HCT116 (cell line): Measurements from ENCODE around the gene CDH2.

Experiments used
- CEBPB ChIP-seq: IDR thresholded peaks from 2 replicates; pipeline ENCODE4 v1.6.1; 2012; ENCODE audit warnings: low read depth
- CTCF ChIP-seq, 3 experiments: fragments of 200-600 bp in 1 of 3; sonication (generic) in 1 of 3; IDR thresholded peaks in 2 of 3; conservative IDR thresholded peaks in 1 of 3; 2 replicates each; pipeline ENCODE4 v1.5.1; 2012 to 2017; ENCODE audit warnings: low read depth in 2 of 3, low read length in 2 of 3, antibody characterized with exemption in 1 of 3, borderline replicate concordance in 1 of 3, control low read depth in 1 of 3, mild to moderate bottlenecking in 1 of 3, mixed read lengths in 1 of 3, mixed run types in 1 of 3, moderate library complexity in 1 of 3; ENCODE audit not compliant: insufficient read depth in 1 of 3
- EZH2 ChIP-seq: fragments of 200-600 bp; sonication (generic); IDR thresholded peaks from 2 replicates; pipeline ENCODE4 v1.6.1; 2017; ENCODE audit warnings: antibody characterized with exemption, mixed run types
- EZH2phosphoT487 ChIP-seq: fragments of 200-600 bp; IDR thresholded peaks from 2 replicates; pipeline ENCODE4 v1.6.1; 2018; ENCODE audit warnings: antibody characterized with exemption, borderline replicate concordance
- POLR2A ChIP-seq: IDR thresholded peaks from 2 replicates; pipeline ENCODE4 v1.7.0; 2011; ENCODE audit warnings: borderline replicate concordance; ENCODE audit not compliant: insufficient read depth, insufficient read length; ENCODE audit errors: extremely low read depth
- POLR2AphosphoS5 ChIP-seq: IDR thresholded peaks from 2 replicates; pipeline ENCODE4 v1.6.1; 2011; ENCODE audit warnings: mild to moderate bottlenecking, low read depth, low read length, moderate library complexity
- RAD21 ChIP-seq: IDR thresholded peaks from 2 replicates; pipeline ENCODE4 v1.6.1; 2012; ENCODE audit warnings: low read depth, mild to moderate bottlenecking
- SIN3A ChIP-seq: IDR thresholded peaks from 2 replicates; pipeline ENCODE4 v1.6.1; 2012; ENCODE audit warnings: low read depth
- YY1 ChIP-seq: IDR thresholded peaks from 2 replicates; pipeline ENCODE4 v1.6.1; 2011; ENCODE audit warnings: low read length, low read depth, moderate library complexity, mild to moderate bottlenecking; ENCODE audit not compliant: insufficient replicate concordance; ENCODE audit errors: extremely low read depth
- ZFX ChIP-seq: fragments of 450-650 bp; IDR thresholded peaks from 2 replicates; pipeline ENCODE4 v1.6.1; 2017
- ZNF274 ChIP-seq: fragments of 200-500 bp; sonication (Bioruptor generic); IDR thresholded peaks from 2 replicates; pipeline ENCODE4 v1.6.1; 2014; ENCODE audit warnings: mild to moderate bottlenecking, low read depth, low read length, inconsistent platforms
- TF ChIP-seq, protein P1 (sequence below): IDR thresholded peaks from 2 replicates; pipeline ENCODE4 v1.6.1; 2012

DNA sequence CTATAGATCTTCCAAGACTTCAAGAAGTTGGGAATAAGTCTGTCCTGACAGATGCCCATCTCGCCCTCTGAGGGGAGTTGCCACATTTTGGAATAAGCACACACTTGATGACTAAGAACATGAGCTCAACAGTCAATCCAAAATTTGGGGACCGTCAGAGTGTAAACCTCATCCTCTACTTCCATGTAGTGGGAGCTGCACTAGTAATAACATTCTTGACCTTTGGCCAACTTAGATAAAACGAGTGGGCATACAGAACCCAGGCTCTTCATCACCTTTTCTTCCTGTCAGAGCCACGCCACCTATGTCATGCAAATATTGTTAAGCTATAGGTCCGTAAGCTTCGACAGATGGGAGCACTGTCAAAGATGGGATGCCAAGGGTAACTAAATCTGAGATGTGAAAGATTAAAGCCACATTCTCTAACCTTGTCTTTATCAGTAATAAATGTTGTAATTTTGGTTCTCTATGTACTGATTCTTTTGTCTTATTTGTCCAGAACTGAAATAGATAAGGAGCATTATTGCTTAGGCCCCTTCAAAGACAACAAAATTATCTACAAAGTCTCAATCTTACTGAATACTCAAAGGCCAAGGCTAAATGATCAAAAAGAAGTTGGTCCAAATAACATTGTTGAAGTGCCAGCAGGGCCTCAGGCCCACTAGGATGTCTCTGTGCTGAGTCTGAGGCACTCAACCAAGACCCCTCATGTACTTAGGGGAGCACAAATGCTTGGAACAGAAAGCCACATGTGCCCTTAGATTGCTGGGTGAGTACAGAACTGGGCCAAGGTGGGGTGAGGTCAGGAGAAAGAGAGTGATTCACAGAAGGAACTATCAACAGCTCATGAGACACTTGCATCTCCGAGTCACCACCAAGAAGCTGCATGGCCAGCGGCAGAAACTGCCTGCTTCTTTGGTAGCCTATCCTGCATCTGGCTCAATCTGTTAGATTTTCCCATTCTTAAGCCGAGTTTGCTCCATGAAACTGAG, 15.0 kb downstream of the CDH2 start:
- no peak for TF ChIP-seq EZH2phosphoT487
- no peak for TF ChIP-seq YY1
- TF ChIP-seq CTCF (IDR thresholded peaks at IDR 0.05 in 2 of 3, conservative IDR thresholded peaks at IDR 0.05 in 1 of 3; ENCODE audit: borderline replicate concordance in 1 of 3, insufficient read depth in 1 of 3, low read depth in 2 of 3, low read length in 2 of 3): no peak
- TF ChIP-seq POLR2A: no peak
- no peak for TF ChIP-seq ZFX
- no peak for TF ChIP-seq RAD21
- no peak for TF ChIP-seq POLR2AphosphoS5
- no peak for TF ChIP-seq SIN3A
- TF ChIP-seq CEBPB: no peak
- TF ChIP-seq EZH2: no peak
- no peak for TF ChIP-seq ZNF274
- TF ChIP-seq, protein P1, sequence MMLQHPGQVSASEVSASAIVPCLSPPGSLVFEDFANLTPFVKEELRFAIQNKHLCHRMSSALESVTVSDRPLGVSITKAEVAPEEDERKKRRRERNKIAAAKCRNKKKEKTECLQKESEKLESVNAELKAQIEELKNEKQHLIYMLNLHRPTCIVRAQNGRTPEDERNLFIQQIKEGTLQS: no peak
